ENCODE measurements around the gene KRT74.
"Not testable (repeated sequence)": the region's sequence is repeated elsewhere in the genome, so short reads cannot be mapped to it uniquely, and the experiment has no call there.

Gene KRT74

DNA sequence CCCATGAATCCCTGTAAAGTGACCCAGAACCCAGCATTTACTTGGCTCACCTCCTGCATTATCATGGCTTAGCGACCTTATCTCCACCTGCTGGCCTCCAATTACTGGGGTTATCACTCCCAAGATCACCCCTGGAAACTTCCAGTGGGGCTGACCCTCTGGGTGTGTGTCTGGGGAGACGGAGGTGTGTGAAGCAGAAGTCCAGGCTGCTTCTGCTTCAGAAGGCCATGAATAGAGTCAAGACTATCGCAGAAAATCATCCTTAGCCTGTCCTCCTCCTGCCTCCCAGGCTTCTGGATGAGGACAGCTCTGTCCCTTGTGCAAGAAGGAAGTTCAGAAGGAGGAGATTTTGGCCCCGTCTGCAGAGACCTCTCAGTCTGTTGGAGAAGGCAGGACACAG, 28.0 kb upstream of the KRT74 start:
- DNase-seq: no peak

DNA sequence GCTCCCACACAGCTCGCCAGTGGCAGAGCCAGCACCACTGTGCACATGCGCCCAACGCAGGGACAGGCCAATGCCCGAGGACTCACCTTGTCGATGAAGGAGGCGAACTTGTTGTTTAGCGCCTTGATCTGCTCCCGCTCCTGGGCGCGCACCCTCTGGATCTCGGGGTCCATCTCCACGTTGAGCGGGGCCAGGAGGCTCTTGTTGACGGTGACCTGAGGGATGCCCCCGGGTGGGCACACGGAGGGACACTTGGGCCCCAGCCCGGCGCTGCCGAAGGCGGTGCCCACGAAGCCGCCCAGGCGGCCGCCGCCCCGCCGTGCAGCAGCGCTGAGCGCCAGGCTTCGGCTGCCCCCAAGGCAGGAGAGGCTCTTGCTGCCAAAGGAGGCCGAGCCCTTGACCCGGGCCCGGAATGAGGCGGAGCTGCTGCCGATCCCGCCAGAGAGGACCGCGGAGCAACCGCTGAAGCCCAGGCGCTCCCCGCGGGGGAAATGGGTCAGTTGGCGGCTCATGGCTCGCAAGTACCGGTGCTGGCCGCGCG, 27.4 kb upstream of the KRT74 start, which contains the start of gene KRT72:
KRT72 (minus strand) TSS at position 523 of the 541 bp plus-strand sequence; CDS start at position 512, 11 bp downstream.
- no peak for DNase-seq

DNA sequence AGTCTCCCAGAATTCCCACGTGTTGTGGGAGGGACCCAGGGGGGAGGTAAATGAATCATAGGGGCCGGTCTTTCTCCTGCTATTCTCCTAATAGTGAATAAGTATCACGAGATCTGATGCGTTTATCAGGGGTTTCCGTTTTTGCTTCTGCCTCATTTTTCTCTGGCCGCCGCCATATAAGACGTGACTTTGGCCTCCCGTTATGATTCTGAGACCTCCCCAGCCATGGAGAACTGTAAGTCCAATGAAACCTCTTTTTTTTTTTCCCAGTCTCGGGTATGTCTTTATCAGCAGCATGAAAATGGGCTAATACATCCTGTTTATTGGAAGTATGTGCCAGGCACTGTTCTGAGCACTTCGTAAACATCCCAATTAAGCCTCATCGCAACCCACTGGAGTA, 26.8 kb upstream of the KRT74 start:
- DNase-seq: no peak

DNA sequence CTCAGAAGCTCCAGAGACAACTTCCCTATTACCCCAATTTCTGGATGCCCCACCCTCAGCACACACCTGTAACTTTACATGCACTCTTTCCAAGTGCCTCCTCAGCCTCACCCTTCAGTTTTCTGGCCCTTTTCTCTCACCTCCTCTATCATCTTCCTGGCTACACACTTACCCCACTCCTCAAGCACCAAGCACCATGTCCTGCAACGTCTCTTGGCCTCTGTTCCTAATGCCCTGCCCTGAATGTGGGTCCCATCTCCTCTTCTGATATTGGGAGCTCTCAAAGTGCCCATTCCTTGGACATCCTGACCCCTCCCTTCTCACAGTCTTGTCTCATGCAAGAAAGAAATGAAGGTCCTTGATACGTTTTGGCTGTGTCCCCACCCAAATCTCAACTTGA, 26.4 kb upstream of the KRT74 start:
- no peak for DNase-seq

DNA sequence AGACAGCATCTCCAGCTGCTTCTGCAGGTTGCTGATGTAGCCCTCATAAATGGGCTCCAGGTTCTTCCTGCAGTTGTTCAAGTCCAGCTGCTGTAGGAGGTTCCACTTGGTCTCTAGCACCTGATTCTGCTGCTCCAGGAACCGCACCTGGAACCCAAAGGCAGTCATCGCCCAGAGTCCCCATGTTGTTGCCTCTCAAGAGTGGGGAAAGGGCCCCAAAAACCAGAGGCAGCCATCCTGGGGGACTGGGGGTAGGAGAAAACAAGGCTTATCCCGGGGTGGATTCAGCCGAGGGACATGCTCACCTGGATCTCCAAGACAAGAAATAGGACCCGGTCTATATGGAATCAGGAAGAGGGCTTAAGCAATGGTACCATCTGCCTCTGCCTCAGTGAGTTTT, 25.3 kb upstream of the KRT74 start:
- no peak for DNase-seq

DNA sequence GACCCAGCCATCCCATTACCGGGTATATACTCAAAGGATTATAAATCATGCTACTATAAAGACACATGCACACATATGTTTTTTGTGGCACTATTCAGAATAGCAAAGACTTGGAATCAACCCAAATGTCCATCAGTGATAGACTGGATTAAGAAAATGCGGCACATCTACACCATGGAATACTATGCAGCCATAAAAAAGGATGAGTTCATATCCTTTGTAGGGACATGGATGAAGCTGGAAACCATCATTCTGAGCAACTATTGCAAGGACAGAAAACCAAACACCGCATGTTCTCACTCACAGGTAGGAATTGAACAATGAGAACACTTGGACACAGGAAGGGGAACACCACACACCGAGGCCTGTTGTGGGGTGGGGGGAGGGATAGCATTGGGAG, 20.6 kb upstream of the KRT74 start:
- not testable (repeated sequence) for DNase-seq

DNA sequence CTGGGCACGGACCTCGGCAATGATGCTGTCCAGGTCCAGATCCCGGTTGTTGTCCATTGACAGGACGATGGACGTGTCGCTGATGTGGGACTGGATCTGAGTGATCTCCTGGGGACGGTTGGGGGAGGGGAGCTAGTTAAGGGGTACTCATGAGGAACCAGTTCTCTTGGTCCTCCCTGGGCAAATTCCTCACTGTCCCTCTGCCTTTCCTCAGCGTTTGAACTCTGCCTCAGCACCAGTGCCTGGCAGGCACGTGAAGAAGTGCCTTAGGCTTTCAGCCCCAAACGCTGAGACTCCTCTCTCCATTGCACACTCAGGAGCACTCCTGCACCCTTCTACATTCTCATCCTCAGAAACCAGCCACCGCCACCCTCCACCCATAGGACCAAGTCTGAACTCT, 17.9 kb upstream of the KRT74 start:
- DNase-seq: no peak

DNA sequence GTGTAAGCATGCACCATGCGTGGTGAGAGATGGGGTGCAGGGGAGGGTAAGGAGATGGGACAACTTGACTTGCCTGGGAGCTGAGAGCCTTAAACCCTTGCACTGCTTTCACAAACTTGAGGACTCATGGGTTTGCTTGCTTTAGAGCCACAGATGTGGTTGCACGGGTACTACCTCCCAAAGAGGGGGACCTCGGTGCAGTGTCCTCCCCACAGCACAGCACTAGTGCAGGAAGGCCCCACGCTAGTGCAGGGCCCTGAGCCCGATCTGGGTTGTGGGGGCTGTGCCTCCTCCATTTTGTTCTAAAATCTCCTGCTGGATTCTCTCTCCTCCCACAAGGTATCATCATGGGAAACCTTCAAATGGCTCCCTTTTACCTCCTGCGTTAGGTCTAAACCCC, 16.4 kb upstream of the KRT74 start:
- DNase-seq: no peak

DNA sequence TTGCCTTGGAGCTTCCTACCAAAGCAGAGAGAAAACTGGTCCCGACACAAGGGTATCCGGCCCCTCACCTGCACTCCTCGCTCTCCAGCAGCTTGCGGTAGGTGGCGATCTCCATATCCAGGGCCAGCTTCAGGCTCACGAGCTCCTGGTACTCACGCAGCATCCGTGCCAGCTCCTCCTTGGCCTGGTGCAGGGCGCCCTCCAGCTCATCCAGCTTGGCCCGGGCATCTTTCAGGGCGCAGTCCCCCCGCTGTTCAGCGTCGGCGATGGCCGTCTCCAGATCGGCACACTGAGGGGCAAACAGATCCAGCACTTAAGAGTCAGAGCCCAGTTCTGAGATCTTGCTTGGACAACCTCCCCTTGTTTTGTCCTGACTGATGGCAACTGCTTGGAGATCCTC, 13.9 kb upstream of the KRT74 start:
- DNase-seq: no peak

DNA sequence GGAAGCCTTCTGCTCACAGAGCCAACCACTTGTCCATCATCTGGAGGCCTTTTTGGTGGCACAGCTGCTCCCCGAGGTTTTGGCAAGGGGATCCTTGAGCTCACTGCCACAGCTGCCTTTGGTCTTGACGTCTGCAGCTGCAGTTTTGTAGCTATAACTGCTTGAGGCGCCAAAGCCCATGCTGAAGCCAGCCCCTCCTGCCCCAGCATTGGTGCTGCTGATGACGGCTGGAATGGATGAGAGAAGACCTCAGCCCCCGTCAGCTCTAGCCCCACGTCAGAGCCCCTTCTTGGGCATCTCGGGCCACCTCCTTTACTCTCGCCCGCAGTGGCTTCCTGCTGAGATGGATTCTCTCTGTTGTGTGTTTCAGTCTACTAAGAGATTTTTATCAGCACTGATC, 12.3 kb upstream of the KRT74 start:
- no peak for DNase-seq

DNA sequence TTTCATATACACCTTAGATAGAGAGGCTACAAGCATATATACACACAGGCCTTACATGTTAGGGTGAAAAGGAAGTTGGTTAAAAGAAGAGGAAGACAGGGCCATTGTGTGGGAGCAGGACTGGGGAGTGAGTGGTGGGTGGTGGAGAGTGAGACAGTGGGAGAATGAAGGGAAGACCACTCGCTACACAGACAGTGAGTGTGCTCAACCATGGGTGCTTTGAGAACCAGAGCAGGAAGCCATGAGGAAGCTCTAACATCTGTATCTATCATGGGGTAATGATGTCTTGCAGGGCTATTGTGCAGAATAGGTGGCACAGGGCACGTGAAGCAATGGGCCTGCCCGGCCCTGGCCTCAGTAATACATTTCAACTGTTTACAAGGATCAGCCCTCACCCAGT, 11.4 kb upstream of the KRT74 start:
- DNase-seq: no peak

DNA sequence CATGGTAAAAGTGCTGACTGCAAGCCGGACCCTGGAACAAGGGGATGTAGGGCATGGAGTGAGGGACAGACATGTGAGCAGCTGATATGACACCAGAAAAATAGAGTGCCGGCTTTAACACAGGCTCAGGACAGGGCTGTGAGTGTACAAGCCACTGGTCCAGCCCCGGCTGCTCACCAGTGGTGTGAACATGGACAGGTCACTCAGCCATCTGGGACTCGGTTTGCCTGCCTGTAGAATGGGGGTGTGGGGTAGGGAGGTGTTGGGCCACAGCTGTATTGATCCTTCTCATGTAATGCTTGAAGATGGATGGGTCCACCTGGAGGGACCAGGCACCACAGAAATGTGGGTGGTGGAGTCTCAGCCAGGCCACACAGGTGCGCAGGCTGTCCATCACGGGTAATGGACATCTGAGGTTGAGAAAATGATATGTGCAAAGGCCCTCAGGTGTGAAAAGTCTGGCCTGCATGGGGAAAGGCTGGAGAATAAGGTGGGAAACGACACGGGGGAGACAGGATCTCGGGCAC, 10.6 kb upstream of the KRT74 start:
- DNase-seq: no peak

DNA sequence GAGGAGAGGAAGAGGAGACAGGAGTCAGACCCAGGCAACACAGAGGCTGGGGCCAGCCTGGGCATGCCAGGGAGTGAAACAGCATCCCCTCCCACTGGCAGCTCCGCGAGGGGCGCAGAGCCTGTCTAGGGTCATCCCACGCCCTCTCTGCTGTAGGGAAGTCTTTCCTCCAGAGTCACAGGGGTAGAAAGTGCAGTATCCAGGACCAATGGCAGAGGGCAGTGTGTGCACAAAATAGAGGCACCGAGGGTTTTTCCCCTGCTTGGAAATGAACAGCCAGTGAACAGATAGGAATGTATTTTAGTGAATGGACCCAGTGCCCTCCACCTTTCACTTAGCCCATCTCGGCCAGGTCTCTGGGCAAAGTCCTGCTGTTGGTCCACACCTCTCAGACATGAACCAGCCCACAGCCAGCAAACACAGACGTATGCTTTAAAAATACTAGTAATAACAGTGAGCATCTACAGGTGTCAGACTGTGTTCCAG, 9.4 kb upstream of the KRT74 start:
- peak; percentile 33 for DNase-seq

DNA sequence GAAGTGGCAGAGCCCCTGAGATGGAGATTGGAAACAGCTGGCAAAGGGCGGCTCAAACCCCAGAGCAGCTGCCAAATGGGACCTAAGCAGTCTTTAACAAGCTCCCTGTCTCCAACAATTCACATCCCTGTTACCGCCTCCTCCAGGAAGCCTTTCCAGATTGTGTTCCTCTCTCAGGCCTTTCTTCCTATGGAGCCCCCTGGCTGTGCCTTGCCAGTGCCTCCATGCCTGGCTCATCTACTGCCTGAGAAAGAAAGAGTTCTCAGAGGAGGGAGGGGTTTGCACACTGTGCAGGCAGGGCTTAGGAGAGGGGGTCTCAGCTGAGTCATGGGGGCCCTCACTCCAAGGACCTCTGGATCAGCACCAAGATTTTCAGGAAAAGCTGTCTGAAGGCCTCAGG, 8.8 kb upstream of the KRT74 start:
- no peak for DNase-seq

DNA sequence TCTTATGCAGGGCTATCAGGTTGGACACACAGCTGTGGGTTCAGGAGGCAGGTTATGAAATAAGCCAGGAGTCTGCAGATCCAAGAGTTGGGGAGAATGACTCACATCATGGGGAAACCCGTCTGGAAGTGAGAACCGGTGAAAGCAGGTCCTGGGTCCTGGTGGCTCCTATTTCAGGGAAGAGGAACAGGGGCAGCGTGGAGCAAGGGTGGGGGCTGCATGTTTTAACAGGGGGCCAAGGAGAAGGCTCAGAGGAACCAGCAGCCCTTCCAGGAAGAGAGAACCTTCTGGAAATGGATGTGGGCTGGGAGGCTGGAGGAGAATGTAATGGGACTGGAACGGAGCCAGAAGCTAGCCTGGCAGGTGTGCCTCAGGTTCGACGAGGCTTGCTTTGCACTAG, 7.8 kb upstream of the KRT74 start:
- DNase-seq: no peak

DNA sequence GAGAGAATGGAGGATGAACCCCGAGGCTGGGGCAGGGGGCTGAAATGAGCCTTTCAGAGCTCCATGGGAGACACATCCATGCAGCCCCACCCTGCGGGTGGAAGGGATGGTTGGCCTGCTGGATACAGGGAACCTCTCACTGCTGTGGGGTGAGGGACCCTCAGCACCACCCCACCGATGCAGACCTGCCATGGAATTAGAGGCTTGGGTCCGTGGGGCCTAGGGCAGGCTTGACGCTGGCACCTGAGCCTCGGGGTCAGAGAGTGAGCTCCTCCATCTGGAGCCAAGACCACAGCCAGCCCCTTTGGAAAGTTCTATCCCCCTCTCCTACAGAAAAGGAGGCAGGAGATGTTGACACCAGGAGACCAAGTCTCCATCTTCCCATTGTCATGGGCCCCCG, 7.4 kb upstream of the KRT74 start:
- DNase-seq: no peak

DNA sequence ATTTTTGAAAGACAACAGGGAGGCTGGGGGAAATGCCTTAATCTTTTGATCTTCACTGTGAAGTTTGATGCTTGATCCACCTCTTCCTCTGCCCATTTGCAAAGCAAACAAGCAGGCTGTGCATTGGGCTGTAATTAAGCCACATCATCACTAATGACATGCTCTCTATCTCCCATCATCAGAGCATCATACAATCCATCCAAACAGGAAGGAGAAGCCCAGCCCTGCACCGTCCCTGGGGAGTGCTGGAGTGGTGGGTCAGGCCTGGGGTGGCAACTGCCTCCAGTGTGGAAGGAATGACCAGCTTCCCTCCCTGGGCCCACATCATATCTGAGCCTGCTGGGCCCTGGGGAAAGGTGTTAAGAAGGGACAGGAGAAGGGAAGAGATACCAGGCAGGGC, 6.9 kb upstream of the KRT74 start:
- no peak for DNase-seq

DNA sequence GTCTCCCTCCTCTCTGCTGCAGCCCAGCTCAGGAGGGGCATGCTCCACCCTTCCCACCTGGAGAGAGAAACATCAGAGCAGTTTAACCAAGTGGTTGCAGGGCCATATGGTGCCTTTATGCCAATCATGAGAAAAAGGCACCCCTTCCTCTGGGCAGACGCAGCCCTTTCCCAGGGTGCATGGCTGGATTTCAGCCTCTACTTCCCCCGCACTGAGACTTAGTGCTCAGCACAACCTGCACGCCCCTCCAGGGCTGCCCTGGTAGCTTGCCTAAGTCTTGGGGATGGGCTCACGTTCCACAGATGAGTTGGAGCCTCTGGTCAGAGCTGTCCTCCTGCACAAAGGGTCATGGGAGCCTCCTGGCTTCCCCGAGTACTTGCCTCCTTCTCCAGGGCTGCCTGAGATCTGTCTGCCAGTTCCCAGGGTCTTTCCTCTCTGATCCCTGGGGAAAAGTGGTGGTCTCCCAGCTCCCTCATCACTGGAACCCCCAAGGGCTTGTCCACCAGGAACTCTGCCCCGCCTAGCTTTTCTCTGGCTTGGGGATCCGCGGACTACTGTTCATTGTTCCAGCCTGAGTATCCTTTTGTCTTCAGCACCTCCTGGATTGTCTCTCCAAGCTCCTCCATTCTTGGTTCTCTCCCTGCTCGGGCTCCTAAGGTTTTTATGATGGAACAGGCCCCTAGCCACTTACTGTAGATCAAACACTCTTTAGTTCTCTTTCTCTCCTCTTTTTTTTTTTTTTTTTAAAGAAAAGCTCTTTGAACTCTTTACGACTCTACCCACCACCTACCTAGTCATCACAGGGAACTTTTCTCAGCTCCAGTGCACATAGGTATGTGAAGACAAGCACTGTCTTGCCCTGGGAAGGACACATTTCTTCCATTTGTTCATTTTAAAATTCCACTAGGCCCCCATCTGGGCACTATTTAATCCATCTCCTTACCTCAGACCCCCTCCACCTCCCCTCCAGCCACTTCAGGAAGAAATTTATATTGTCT, 6.1 kb upstream of the KRT74 start:
- no peak for DNase-seq

DNA sequence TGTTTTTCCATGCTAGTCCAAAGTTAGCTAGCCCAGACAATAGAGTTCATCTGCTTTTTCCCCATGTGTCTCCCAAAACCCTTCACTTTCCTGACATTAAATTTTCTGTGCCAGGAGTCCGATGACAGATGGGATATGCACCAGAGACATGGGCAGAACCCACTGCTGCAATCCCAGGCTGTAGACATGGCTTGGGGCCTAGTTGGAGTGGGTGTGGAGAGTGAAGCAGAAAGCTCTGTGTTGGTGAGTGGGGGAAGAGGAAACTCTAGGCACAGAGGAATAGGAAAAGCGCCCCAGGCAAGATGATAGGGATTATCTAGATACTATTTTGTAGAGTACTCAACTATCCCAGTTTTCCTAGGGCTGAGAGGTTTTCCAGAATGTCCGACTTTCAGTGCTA, 4.8 kb upstream of the KRT74 start:
- no peak for DNase-seq

DNA sequence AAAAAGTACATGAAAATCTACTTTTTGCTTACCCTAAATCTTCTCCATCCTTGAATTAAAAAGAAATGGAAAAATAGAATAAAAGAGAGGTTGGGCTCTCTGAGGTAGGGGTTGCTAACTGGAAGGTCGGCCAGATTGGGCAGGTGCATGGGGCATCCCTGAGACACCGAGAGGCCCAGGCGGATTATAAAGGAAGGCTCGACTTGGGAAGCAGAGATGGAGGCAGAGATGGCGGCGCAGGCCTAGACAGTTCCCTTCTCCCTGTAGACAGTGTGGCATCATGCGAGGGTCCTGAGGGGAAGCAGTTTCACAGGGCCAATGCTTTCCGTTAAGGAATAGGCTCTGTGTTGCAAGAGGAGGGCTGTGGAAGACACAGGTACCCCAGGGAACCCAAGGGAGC, 3.7 kb upstream of the KRT74 start:
- DNase-seq: no peak

DNA sequence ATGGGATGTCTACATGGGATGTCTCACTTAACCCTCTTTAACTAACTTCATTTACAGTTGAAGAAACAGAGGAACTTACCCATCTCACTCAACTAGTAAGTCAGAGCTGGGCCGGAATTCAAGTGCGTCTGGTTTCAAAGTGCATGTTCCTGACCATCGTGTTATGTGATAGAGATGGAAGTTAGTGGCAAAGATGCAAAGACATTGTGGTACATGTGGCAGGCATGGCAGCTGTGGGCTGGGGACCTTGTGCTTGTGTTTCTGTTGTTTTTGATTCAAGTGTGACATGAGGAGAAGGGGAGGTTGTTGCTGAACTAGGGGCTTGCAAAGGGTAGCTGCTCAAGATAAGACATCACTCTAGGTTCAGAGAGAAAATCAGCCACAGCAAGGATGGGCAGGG, 2.3 kb upstream of the KRT74 start:
- no peak for DNase-seq

DNA sequence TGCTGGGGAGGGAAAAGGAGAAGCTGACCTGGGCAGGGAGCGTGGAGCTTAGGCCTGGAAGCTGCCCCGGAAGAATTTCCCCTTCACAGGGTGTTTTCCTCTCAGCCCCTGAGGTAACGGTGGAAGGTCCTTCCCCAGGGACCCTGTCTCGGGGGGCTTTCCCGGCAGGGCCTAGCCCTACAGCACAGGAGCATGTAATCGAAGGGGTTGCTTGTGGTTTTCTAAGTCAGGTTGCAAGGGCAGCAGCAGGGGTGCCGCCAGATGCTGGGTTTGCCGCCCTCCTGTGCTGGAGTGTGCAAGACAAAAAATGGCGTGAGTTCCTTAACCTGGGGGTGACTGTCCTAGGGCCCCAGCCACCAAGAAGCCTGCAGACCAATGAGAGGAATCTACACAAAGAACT, 1.6 kb upstream of the KRT74 start:
- DNase-seq: no peak

DNA sequence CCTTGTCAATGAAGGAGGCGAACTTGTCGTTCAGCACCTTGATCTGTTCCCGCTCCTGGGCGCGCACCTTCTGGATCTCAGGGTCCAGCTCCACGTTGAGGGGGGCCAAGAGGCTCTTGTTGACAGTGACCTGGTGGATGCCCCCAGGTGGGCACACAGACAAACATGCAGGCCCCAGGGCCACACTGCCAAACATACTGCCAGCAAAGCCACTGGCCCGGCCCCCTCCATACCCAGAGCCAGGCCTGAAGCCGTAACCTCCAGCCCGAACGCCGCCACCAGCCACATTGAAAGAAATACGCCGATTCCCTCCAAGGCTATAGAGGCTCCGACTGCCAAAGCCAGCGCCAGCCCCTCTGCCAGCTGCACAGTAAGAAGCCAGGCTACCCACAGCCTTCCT, 337 bp downstream of the KRT74 start:
- no peak for DNase-seq

DNA sequence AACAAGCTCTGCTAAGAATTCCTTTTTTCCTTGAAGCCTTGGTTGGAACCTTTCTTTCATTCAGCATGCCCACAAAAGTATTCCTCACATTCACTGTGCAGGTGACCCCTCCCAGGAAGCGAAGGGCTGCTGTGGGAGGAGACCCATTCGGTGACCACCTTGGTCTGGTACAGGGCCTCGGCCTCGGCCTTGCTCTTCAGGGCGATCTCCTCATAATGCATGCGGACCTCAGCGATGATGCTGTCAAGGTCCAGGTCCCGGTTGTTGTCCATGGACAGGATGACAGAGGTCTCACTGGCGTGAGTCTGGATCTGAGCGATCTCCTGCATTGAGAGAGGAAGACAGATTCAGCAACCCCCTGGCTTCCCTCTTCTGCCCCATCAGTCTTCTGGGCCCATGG, 3.1 kb downstream of the KRT74 start:
- DNase-seq: no peak
